ENCODE measurements around the gene PRDM16.

DNA sequence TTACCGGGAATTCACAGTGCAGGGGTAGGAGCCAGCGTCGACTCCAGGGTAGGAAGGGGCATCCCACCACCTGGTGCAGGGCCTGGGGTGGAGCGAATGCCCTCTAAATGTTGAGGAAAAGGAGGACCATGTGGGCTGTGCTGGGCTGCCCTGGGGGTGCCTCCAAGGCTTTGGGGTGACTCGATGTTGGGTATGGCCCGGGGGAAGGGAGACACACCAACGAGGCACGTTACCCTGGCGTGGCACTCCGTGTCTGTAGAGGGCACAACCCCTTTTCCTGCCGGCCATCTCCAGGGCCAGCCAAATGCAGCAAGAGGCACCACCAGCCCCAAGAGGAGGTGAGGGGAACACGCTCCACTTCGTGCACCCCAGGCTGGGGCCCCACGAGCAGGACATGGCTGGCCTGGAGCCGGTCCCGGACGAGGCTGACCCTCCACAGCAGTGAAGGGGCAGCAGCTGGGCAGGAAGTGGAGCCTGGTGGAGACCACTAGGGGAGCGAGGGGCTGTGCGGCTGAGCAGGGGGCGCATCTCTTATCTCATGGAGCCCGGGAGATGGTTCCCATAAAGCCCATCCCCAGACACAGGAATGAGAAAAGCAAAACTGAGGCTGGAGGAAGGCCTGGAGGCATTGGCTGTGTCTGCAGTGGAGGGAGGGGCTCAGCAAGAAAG is 36.5 kb upstream of the PRDM16 start:
- TF ChIP-seq CTCF (conservative IDR thresholded peaks at IDR 0.05; ENCODE audit: low read length) (no peak), EZH2phosphoT487 (IDR thresholded peaks at IDR 0.05; ENCODE audit: borderline replicate concordance, low read depth, low read length) (no peak)
